Bronchial epithelial cell (primary cell): ENCODE measurements around the gene BIRC5. TPM values are rescaled to one million over a fixed set of nuclear protein-coding genes. Genes with fewer than 3 reads are reported as not detected.

Experiments
- DNase-seq: peaks from one replicate; pipeline ENCODE4 v3.0.0-alpha.2; 2010; ENCODE audit warnings: low read depth
- FAIRE-seq: peaks from 2 replicates; lab custom pipeline; 2011; peaks lifted over from hg19 to GRCh38; lab: Jason Lieb, UNC
- H3K27me3 ChIP-seq: 2 replicates; pipeline ENCODE4 v1.5.1; 2011; ENCODE audit warnings: low read length; ENCODE audit not compliant: control insufficient read depth, insufficient read depth
- H3K36me3 ChIP-seq: 2 replicates; pipeline ENCODE4 v1.5.1; 2011; ENCODE audit warnings: low read length; ENCODE audit not compliant: control insufficient read depth, insufficient read depth
- H3K4me3 ChIP-seq: 2 replicates; pipeline ENCODE4 v1.5.1; 2011; ENCODE audit warnings: mild to moderate bottlenecking, low read depth, low read length, control low read depth
- total RNA-seq: library from RNA; depleted of rRNA; stranded (reverse); fragments of >200 nt; gene quantifications from 2 replicates; pipeline ENCODE4 v1.2.1, GENCODE V29; 2014
- TF ChIP-seq, protein P1 (sequence below): IDR thresholded peaks from 2 replicates; pipeline ENCODE4 v1.5.1; 2011; ENCODE audit warnings: mild to moderate bottlenecking, moderate library complexity, low read length, control low read depth, inconsistent platforms; ENCODE audit not compliant: insufficient read depth, severe bottlenecking

BIRC5 gene
- total RNA-seq, 1 donor from 2014 or later: 0.53 TPM

DNA sequence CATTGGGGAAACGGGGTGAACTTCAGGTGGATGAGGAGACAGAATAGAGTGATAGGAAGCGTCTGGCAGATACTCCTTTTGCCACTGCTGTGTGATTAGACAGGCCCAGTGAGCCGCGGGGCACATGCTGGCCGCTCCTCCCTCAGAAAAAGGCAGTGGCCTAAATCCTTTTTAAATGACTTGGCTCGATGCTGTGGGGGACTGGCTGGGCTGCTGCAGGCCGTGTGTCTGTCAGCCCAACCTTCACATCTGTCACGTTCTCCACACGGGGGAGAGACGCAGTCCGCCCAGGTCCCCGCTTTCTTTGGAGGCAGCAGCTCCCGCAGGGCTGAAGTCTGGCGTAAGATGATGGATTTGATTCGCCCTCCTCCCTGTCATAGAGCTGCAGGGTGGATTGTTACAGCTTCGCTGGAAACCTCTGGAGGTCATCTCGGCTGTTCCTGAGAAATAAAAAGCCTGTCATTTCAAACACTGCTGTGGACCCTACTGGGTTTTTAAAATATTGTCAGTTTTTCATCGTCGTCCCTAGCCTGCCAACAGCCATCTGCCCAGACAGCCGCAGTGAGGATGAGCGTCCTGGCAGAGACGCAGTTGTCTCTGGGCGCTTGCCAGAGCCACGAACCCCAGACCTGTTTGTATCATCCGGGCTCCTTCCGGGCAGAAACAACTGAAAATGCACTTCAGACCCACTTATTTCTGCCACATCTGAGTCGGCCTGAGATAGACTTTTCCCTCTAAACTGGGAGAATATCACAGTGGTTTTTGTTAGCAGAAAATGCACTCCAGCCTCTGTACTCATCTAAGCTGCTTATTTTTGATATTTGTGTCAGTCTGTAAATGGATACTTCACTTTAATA, 10.4 kb downstream of the BIRC5 start:
- FAIRE-seq: no peak
- no peak for DNase-seq
- no peak overlapping the region for H3K4me3 ChIP-seq
- no peaks in the 10 kb centered on the region for H3K27me3 ChIP-seq
- TF ChIP-seq, protein P1, sequence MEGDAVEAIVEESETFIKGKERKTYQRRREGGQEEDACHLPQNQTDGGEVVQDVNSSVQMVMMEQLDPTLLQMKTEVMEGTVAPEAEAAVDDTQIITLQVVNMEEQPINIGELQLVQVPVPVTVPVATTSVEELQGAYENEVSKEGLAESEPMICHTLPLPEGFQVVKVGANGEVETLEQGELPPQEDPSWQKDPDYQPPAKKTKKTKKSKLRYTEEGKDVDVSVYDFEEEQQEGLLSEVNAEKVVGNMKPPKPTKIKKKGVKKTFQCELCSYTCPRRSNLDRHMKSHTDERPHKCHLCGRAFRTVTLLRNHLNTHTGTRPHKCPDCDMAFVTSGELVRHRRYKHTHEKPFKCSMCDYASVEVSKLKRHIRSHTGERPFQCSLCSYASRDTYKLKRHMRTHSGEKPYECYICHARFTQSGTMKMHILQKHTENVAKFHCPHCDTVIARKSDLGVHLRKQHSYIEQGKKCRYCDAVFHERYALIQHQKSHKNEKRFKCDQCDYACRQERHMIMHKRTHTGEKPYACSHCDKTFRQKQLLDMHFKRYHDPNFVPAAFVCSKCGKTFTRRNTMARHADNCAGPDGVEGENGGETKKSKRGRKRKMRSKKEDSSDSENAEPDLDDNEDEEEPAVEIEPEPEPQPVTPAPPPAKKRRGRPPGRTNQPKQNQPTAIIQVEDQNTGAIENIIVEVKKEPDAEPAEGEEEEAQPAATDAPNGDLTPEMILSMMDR: no peak
- H3K36me3 ChIP-seq: peaks cover 6% of the 10 kb centered on the region

DNA sequence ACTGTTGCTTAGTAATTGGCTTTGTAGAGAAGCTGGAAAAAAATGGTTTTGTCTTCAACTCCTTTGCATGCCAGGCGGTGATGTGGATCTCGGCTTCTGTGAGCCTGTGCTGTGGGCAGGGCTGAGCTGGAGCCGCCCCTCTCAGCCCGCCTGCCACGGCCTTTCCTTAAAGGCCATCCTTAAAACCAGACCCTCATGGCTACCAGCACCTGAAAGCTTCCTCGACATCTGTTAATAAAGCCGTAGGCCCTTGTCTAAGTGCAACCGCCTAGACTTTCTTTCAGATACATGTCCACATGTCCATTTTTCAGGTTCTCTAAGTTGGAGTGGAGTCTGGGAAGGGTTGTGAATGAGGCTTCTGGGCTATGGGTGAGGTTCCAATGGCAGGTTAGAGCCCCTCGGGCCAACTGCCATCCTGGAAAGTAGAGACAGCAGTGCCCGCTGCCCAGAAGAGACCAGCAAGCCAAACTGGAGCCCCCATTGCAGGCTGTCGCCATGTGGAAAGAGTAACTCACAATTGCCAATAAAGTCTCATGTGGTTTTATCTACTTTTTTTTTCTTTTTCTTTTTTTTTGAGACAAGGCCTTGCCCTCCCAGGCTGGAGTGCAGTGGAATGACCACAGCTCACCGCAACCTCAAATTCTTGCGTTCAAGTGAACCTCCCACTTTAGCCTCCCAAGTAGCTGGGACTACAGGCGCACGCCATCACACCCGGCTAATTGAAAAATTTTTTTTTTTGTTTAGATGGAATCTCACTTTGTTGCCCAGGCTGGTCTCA, 11.2 kb downstream of the BIRC5 start:
- Histone ChIP-seq H3K36me3 (peaks cover 6% of the 10 kb centered on the region), H3K4me3 (no peak overlapping the region), H3K27me3 (peaks cover 2% of the 10 kb centered on the region)
- no peak for FAIRE-seq
- DNase-seq: no peak
- TF ChIP-seq, protein P1: no peak

DNA sequence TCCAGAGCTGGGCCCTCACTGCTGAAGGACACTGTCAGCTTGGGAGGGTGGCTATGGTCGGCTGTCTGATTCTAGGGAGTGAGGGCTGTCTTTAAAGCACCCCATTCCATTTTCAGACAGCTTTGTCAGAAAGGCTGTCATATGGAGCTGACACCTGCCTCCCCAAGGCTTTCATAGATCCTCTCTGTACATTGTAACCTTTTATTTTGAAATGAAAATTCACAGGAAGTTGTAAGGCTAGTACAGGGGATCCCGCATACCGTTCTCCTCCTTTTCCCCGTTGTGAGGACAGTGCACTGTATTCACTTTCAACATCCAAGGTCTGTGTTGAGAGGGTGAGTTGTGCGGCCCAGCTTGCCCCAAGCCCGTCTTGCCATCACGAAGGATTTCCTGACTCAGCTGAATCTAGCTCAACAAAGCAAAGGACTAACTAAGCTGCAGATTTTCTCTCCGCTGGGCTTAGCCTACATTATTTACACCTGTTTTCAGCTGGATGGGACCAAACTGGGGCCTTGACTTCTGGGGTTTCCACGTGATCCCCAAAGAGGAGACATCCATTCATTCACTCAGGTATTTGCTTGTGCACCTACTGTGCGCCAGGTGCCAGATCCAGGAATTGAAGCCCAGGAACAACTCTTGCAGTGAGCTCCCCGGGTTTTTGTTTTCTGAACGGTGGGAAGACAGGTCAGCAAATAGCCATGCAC, 12.2 kb downstream of the BIRC5 start:
- H3K36me3 ChIP-seq: peaks cover 6% of the 10 kb centered on the region
- peaks cover 9% of the 10 kb centered on the region for H3K27me3 ChIP-seq
- DNase-seq: no peak
- H3K4me3 ChIP-seq: no peak overlapping the region
- TF ChIP-seq, protein P1: no peak
- FAIRE-seq: no peak

DNA sequence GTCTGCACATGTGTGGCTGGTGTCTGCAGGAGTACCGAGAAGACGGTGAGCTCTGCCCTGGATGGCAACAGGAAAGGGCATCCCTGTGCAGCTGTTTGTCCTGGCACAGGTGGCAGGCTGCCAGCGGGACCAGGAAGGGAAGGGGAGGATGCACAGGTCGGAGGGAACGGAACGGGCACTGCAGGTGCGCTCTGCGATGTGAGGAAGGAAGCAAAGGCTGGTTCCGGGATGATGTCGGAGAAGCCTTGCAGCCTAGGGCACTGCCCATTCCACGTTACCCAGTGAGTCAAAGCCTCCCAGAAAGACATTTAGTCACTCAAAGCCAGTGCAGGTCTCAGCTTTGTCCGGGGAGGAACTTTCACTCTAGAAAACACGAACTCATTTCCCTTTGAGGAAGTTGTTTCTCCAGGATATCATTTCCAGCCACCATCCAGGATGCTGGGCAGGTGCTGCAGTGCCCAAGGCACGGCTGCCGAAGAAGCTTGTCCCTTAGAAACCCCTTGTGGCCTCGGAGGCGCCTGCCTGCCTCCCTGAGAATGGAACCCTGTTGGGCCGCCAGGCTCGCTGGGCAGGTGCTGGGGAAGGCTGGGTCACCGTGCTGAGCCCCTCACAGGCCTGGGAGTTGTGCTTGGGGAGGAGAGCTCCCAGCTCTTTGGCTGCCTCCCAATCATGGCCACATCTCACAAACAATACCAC, 12.9 kb downstream of the BIRC5 start:
- Histone ChIP-seq H3K27me3 (peaks cover 11% of the 10 kb centered on the region), H3K36me3 (peaks cover 6% of the 10 kb centered on the region), H3K4me3 (no peak overlapping the region)
- DNase-seq: peak; percentile 54
- TF ChIP-seq, protein P1: no peak
- no peak for FAIRE-seq

DNA sequence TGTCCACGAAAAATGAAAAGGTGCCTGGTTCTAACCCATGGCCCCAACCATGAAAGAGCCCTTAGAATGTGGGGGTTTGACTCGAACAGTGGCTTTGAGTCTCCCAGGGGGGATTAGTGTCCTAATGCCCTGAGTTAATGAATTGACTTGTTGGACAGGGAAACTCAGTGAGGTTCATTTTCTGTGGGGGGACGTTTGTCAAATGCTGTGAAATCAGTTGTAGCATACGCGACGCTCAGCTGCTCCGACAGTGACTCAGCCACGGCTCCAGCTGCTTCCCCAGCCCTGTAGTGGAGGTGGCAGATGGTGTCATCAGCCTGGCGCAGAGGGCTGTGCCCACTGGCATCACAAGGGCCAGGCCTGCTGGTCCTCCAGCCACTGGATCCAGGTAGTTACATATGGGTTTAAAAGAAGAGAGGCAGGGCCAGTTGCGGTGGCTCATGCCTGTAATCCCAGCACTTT, 13.4 kb downstream of the BIRC5 start:
- FAIRE-seq: no peak
- TF ChIP-seq, protein P1: no peak
- DNase-seq: no peak
- Histone ChIP-seq H3K27me3 (peaks cover 11% of the 10 kb centered on the region), H3K4me3 (no peak overlapping the region), H3K36me3 (peaks cover 6% of the 10 kb centered on the region)
